Fibroblast of lung (primary cell): ENCODE results near the gene PARVG. TPM values are rescaled to one million over a fixed set of nuclear protein-coding genes. Genes with fewer than 3 reads are reported as not detected.

Source experiments
- DNase-seq, 2 donors: peaks; one replicate each; pipeline versions ENCODE4 v3.0.0 to v3.0.0-alpha.2; 2010; ENCODE audit warnings: low read depth in 2 of 2
- H2AFZ ChIP-seq: 2 replicates; pipeline ENCODE4 v1.5.1; 2012; ENCODE audit warnings: low read length, control low read depth, inconsistent platforms
- H3K27ac ChIP-seq: 2 replicates; pipeline ENCODE4 v1.5.1; 2011; ENCODE audit warnings: low read length, control low read depth; ENCODE audit not compliant: insufficient read depth
- H3K27me3 ChIP-seq: 2 replicates; pipeline ENCODE4 v1.5.1; 2011; ENCODE audit warnings: mild to moderate bottlenecking, low read length; ENCODE audit not compliant: control insufficient read depth, insufficient read depth
- H3K36me3 ChIP-seq: 2 replicates; pipeline ENCODE4 v1.5.1; 2011; ENCODE audit warnings: low read length; ENCODE audit not compliant: control insufficient read depth, insufficient read depth
- H3K4me1 ChIP-seq: 2 replicates; pipeline ENCODE4 v1.5.1; 2011; ENCODE audit warnings: low read length; ENCODE audit not compliant: control insufficient read depth, insufficient read depth; ENCODE audit errors: extremely low read depth
- H3K4me2 ChIP-seq: 2 replicates; pipeline ENCODE4 v1.5.1; 2011; ENCODE audit warnings: low read length, control low read depth; ENCODE audit not compliant: insufficient read depth; ENCODE audit errors: extremely low read depth
- H3K4me3 ChIP-seq, 4 experiments: fragments of 200-600 bp in 1 of 4; sonication (generic) in 1 of 4; replicated peaks in 1 of 4; 2 replicates each; pipeline ENCODE4 v1.5.1; 2011 to 2016; ENCODE audit warnings: low read length in 4 of 4, low read depth in 3 of 4, mild to moderate bottlenecking in 3 of 4, control low read depth in 2 of 4, inconsistent platforms in 1 of 4, mixed read lengths in 1 of 4; ENCODE audit not compliant: insufficient read depth in 1 of 4; ENCODE audit errors: control extremely low read depth in 1 of 4
- H3K79me2 ChIP-seq: 2 replicates; pipeline ENCODE4 v1.5.1; 2012; ENCODE audit warnings: mild to moderate bottlenecking, low read length, inconsistent platforms; ENCODE audit not compliant: control insufficient read depth, insufficient read depth
- H3K9ac ChIP-seq: 2 replicates; pipeline ENCODE4 v1.5.1; 2011; ENCODE audit warnings: mild to moderate bottlenecking, low read length, control low read depth; ENCODE audit not compliant: insufficient read depth
- H3K9me3 ChIP-seq: 2 replicates; pipeline ENCODE4 v1.5.1; 2012; ENCODE audit warnings: low read depth, low read length; ENCODE audit not compliant: control insufficient read depth, insufficient read depth
- H4K20me1 ChIP-seq: 2 replicates; pipeline ENCODE4 v1.5.1; 2011; ENCODE audit warnings: low read length; ENCODE audit not compliant: control insufficient read depth, insufficient read depth; ENCODE audit errors: extremely low read depth
- CTCF ChIP-seq, 2 donors: IDR thresholded peaks in 1 of 2; conservative IDR thresholded peaks in 1 of 2; 1 replicate in 1 of 2; 2 replicates in 1 of 2; pipeline ENCODE4 v1.5.1; 2011 to 2012; ENCODE audit warnings: low read length in 2 of 2, control low read depth in 1 of 2, inconsistent platforms in 1 of 2, low read depth in 1 of 2, mild to moderate bottlenecking in 1 of 2
- EZH2 ChIP-seq: IDR thresholded peaks from 2 replicates; pipeline ENCODE4 v1.5.1; 2012; ENCODE audit warnings: low read length, control low read depth, mild to moderate bottlenecking; ENCODE audit errors: missing control alignments
- polyA plus RNA-seq, 2 donors: library from polyadenylated mRNA; depleted of rRNA in 1 of 2; stranded (reverse) in 1 of 2; unstranded in 1 of 2; fragments of >200 nt; gene quantifications; 2 replicates each; pipeline ENCODE4 v1.2.1, GENCODE V29; 2011 to 2012; ENCODE audit warnings: missing spikeins in 1 of 2
- total RNA-seq: library from RNA; depleted of rRNA; stranded (reverse); fragments of >200 nt; gene quantifications from 2 replicates; pipeline ENCODE4 v1.2.1, GENCODE V29; 2014

Gene PARVG
- total and polyA plus RNA-seq, 2 donors (not counting 1 experiment from before 2014, with no cell fraction given), result not detected

- TF ChIP-seq CTCF (conservative IDR thresholded peaks at IDR 0.05 in 1 of 2, IDR thresholded peaks at IDR 0.05 in 1 of 2; ENCODE audit: low read depth in 1 of 2, low read length in 2 of 2) (no peak), EZH2 (no peak)
- no peak overlapping the region for H3K4me2 ChIP-seq
These were observed 65.1 kb downstream of the PARVG start for GRCh38 chr22:44245867-44246266.

GRCh38 chr22:44246615-44247326 is 66.0 kb downstream of the PARVG start:
- Histone ChIP-seq H3K27ac (no peak overlapping the region), H3K4me1 (no peaks in the 10 kb centered on the region), H3K4me3 (no peak overlapping the region), H3K27me3 (no peaks in the 10 kb centered on the region), H3K36me3 (no peaks in the 10 kb centered on the region), H4K20me1 (no peaks in the 10 kb centered on the region), H3K4me2 (no peak overlapping the region), H3K9ac (no peak overlapping the region), H3K79me2 (no peaks in the 10 kb centered on the region), H2AFZ (no peak overlapping the region), H3K9me3 (no peaks in the 10 kb centered on the region)
- TF ChIP-seq EZH2 (no peak), CTCF (conservative IDR thresholded peaks at IDR 0.05 in 1 of 2, IDR thresholded peaks at IDR 0.05 in 1 of 2; ENCODE audit: low read depth in 1 of 2, low read length in 2 of 2) (no peak)
- no peak for DNase-seq

More at GRCh38 chr22:44245867-44246266, 65.1 kb downstream of the PARVG start:
- Histone ChIP-seq H3K9ac (no peak overlapping the region), H3K9me3 (no peaks in the 10 kb centered on the region), H3K4me3 (no peak overlapping the region), H3K27me3 (no peaks in the 10 kb centered on the region), H3K36me3 (no peaks in the 10 kb centered on the region), H3K79me2 (no peaks in the 10 kb centered on the region), H2AFZ (no peak overlapping the region), H4K20me1 (no peaks in the 10 kb centered on the region), H3K27ac (no peak overlapping the region), H3K4me1 (no peaks in the 10 kb centered on the region)
- DNase-seq, result no peak

GRCh38 chr22:44247346-44247745 is 66.6 kb downstream of the PARVG start:
- DNase-seq, result no peak
- Histone ChIP-seq H3K36me3 (no peaks in the 10 kb centered on the region), H3K9ac (no peak overlapping the region), H3K27ac (no peak overlapping the region), H2AFZ (no peak overlapping the region), H3K4me2 (no peak overlapping the region), H3K27me3 (no peaks in the 10 kb centered on the region), H3K4me3 (no peak overlapping the region), H3K4me1 (no peaks in the 10 kb centered on the region), H4K20me1 (no peaks in the 10 kb centered on the region), H3K79me2 (no peaks in the 10 kb centered on the region), H3K9me3 (no peaks in the 10 kb centered on the region)
- no peak for TF ChIP-seq EZH2
